GM18519 (cell line): ENCODE measurements around the gene GNG13.

ENCODE experiments used
- ATAC-seq: cut with Tn5 transposase; IDR thresholded peaks from one replicate; pipeline ENCODE4 v1.9.1; 2021; ENCODE audit warnings: mild to moderate bottlenecking, moderate library complexity; ENCODE audit not compliant: unreplicated experiment, low FRiP score

GNG13 gene

DNA sequence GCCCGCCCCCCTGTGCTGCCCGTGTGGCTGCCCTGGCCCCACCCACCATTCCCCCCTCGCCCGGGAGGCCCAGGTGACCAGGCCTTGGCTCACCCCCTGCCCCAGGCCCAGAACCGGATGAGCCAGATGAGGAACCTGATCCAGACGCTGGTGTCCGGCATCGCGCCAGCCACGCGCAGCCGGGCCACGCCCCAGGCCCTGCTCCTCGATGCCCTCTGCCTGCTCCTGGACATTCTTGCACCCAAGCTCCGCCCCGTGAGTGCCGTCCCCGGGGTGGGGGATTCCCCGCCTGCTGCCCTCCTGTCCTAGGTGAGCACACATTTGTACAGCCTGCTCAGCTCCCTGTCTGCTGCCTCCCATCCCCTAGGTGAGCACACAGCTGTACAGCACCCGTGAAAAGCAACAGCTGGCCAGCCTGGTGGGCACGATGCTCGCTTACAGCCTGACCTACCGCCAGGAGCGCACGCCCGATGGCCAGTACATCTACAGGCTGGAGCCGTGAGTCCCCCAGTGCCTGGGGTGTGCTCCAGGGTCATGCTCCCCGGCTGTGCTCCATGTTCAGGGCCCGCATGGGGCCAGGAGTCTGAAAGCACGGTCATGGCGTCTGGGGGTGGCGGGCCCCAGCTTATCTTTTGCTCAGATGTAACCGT is 4.8 kb downstream of the GNG13 start:
- no peak for ATAC-seq

DNA sequence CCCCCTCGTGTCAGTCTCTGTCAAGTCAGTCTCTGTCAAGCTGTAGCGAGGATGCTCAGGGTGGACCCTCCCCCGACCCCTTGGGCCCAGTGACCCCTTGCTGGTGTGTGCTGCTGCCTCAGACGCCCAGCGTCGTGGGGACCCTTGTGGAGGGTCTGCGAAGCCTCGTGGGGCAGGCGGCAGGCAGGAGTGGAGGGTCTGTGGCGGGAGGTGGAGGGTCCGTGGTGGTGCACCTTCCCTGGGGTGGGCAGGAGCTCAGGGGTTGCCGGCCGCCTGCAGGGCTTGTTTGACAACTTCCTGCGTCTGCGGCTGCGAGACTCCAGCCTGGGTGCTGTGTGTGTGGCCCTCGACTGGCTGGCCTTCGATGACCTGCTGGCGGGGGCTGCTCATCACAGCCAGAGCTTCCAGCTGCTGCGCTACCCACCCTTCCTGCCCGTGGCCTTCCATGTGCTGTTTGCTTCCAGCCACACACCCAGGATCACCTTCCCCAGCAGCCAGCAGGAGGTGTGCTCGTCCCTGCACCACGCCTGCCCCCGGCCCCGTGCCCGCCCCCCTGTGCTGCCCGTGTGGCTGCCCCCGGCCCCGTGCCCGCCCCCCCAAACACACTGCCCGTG is 5.6 kb downstream of the GNG13 start:
- no peak for ATAC-seq

DNA sequence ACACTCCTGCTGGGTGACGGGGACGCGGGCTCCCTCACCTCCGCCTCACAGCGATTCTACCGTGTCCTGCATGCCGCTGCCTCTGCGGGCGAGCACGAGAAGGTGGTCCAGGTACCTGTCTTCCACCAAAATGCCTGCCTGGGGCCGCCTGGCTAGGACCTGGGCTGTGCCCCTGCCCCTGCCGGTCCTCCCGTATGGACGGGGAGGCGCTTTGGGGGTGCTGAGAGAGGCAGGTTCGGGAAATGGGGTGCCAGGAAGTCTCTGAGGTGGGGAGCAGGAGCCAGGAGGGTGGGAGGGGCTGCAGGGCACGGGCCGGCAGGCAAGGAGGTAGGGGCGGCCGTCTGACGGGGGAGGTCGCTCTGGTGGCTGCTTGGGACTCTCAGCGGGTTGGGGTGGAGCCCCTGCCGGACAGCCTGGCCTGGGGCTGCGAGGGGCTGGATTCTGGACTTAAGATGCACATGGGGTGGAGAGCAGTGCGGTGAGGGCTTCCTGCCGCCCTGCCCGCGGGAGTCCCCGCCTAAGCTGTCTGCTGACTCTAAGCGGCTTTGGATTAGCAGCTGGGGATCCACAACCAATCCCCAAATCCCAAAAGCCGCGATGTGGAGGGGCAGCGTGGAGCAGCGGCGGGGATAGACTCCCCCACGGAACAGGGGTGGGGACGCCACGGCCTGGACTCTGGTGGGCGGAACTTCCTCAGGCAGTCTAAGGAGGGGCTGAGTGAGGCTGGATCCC is 6.3 kb downstream of the GNG13 start:
- ATAC-seq, result no peak

DNA sequence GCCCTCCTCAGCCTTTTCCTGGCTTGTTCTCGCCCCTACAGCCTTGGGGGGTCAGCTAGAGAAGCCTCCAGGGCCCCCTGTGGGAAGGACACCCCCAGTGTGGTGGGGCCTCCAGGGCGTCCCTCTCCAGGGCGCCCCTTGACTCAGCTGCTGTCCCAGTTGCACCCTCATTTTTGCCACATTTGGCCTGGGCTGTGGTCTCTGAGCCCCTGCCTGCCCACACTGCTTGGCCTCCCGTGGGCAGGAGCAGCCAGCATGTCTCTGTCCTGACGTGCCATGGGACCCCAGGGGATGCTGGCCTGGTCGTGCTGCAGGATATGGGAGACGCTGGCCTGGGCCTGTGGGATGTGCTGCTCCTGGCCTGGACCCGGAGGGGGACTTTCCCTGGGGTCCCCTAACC is 7.1 kb downstream of the GNG13 start:
- no peak for ATAC-seq

DNA sequence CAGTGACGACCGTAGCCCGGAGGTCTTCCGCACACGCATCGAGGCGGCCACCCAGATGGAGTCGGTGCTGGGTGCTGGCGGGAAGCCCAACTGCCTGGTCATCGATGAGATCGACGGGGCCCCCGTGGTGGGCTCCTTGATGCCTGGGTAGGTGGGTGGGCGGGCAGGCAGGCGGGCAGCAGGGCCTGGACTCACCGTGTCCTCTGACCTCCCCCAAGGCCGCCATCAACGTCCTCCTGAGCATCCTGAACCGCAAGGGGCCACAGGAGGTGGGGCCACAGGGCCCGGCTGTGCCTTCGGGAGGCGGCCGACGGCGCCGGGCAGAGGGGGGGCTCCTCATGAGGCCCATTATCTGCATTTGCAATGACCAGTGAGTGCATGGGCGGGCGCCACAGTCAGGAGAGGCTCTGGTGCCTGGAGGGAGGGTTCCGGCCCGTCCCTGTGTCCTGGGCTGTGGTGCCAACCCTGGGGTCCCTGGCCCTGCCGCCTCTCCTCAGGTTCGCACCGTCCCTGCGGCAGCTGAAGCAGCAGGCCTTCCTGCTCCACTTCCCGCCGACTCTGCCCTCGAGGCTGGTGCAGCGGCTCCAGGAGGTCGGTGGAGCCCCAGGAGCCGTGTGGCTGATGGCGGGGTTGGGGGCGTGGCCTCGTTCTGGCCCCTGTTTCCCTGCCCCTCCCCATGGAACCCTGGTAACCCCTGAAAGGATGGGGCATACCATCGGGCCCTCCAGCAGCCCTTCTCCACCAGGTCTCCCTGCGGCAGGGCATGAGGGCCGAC is 8.1 kb downstream of the GNG13 start:
- ATAC-seq, result no peak

DNA sequence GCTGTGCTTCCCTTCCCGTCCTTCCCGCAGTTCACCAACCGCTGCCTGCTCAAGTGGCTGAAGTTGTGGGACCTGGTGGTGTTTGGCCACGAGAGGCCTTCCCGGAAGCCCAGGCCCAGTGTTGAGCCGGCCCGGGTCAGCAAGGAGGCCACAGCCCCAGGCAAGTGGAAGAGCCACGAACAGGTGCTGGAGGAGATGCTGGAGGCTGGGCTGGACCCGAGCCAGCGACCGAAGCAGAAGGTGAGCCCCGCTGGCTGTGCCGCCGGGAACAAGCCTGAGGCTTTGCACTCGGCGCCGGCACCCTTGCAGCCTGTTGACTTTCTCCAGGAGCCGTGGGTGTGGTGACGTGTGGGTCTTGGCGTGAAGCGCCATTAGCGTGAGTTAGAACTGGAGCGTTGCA is 9.4 kb downstream of the GNG13 start:
- no peak for ATAC-seq

DNA sequence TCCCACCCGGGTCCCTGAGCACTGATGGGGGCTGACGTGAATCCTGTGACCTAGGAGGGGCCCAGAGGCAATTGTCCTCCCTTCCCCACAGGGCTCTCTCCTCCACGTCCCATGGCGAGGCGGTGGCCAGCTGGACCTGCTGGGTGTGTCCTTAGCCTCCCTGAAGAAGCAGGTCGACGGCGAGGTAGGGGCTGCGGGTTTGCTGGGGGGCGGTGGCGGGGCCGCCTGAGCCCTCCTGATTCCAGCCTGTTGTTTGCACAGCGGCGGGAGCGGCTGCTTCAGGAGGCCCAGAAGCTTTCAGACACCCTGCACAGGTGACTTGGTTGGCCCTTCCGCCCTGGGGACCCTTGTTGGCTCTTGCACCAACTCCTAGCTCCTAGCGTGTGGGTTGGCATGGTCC is 10.4 kb downstream of the GNG13 start:
- ATAC-seq, result no peak

DNA sequence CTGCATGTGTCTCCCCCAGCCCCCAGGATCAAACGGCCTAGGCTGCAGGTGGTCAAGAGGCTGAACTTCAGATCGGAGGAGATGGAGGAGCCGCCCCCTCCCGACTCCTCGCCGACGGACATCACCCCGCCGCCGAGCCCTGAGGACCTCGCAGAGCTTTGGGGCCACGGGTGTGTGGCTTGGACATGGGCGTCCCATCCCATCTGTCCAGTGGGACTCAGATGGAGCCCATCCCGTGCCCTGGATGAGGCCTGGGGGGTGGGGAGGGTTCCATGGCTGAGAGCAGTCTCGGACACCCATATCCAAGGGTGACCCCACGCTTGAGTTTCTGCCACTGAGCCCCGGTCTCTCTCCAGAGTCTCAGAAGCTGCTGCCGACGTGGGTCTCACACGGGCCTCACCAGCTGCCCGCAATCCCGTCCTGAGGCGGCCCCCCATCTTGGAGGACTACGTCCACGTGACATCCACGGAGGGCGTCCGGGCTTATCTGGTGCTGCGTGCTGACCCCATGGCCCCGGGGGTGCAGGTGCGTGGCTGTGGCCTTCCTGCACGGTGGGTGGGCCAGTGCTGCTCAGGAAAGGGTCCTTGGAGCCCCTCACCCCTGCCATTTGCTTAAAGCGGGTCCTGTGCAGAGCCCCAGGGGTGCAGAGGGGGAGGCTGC is 11.2 kb downstream of the GNG13 start:
- no peak for ATAC-seq

DNA sequence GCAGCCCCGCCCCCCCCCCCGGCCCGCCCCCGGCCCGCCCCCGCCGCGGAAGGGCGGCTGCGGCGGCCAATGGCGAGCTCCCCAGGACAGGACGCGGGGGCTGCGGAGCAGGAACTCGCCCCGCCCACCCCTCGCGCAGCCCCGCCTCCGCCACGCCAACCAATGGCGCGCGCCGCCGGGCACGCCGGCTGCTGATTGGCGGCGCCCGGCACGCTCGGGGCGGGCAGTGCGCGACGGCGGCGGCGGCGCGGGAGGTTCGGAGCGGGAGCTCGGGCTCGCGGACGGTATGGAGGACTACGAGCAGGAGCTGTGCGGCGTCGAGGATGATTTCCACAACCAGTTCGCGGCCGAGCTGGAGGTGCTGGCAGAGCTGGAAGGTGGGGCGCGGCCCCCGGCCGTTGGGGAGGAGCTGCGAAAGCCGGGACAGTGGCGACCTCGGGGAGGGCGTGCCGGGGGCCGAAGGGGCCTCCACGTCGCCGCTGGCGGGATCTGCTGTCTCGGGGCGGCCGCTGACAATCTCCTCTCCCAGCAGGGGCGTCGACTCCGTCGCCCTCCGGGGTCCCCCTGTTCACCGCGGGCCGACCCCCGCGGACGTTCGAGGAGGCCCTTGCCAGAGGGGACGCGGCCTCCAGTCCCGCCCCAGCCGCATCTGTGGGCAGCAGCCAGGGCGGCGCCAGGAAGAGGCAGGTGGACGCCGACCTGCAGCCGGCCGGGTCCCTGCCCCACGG is 12.0 kb downstream of the GNG13 start, which contains the start of gene CHTF18:
CHTF18 (plus strand) TSS at position 222 of the 728 bp plus-strand sequence; CDS start at position 287, 65 bp downstream.
- ATAC-seq, result peak; percentile 52

DNA sequence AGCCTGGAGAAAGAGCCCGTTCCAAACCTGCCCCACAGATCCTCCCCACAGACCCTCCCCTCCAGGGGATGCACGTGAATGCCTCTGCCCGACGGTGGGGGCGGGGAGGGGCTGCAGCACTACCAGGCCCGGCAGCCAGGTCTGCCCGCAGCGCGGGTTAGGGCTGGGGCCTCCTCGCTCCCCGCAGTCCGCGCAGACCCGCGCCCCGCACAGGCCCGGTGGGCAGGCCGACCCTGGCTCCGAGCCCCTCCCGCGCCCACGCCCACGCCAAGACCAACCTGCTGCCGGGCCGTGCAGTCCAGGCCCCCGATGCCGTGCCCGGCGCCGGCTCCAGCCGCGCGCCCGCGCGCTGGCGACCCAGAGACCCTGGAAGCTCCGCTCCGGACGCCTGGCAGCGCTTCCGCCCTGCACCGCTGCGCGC is 12.5 kb downstream of the GNG13 start, which contains the start of gene RPUSD1:
RPUSD1 (minus strand) TSS at position 404 of the 421 bp plus-strand sequence. CDS start 644 bp downstream, outside the sequence.
- no peak for ATAC-seq

DNA sequence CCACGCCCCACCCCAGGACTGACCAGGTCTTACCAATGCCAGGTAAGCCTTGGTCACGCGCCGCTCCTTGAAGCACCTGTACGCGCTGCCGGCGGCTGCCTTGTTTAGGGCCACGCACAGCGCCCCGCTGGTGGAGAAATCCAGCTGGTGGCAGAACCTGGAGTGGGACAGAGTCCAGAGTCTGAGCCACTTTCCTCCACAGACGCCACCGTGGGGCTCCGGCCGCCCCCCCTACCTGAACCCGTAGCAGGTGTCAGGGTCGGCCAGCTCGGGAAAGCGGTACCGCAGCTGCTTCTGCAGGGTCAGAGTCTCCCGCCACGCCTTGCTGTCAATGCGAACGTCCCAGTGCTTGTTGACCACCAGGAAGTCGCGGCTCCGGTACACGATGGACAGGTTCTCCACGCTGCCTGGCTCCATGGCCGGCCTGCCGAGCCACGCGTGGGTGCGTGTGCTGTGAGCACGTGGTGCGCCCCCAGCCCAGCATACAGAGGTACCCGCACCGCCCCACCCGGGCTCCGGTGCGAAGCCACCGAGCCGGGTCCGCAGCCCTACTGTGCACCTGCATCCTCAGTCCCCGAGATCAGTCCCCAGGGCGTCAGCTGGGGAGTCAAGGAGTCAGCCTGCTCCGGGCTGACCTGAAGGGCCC is 13.1 kb downstream of the GNG13 start:
- peak; percentile 4 for ATAC-seq

DNA sequence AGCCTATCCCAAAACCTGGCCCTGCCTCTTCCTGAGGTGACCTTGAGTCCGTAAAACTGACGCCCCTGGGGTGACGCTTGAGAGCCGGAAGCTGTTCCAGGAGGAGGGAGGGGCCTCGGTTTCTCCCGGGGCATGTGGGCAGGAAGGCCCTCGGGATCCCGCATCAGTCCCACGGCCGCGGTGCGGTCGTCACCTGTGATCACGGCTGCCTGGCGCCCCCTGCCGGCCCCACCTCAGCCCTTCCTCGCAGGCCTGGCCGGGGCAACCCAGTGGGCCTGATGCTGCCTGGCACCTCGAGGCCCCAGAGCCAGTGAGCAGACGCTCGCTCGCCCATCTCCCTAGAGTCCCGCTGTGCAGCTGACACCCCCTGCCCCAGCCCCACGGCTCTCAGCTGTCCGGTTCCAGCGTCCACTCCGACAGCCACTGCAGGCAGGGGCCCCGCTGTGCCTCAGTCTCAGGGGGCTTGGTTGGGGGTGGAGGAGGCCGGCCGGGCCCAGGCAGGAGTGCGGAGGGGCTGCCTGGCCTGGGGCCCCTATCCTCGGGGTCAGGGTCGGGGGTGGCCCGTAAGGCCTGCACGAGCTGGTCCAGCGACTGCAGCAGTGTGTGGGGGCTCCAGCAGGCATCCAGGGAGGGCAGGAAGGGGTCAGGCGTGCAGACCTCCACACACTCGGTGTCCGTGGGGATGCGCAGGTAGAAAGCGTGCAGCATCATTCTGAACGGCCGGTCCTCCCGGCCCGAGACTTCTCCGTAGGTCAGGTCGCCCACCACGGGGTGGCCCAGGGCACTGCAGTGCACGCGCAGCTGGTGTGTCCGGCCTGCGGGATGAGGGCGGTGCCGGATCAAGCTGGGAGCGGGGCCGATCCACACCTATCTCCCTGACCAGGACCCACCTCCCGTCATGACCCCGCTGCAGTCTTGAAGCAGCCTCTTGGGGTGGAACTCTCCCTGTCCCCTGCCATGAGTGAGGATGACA is 14.7 kb downstream of the GNG13 start:
- ATAC-seq, result no peak

DNA sequence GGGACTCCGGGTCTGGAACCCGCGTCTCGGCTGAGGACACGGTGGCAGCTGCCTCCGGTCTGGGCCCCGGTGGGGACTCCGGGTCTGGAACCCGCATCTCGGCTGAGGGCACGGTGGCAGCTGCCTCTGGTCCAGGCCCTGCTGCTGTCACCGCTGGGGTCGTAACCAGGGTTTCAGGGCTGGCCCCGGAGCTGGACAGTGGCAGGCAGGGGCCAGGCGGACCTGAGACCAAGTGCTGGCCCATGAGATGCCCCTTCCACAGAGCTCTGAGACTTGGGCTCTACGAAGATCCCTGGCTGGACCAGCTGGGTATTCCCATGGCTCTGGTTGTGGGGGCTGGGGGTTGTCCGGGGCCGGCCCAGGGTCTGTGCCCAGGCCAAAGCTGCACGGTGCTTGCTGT is 16.1 kb downstream of the GNG13 start:
- no peak for ATAC-seq

DNA sequence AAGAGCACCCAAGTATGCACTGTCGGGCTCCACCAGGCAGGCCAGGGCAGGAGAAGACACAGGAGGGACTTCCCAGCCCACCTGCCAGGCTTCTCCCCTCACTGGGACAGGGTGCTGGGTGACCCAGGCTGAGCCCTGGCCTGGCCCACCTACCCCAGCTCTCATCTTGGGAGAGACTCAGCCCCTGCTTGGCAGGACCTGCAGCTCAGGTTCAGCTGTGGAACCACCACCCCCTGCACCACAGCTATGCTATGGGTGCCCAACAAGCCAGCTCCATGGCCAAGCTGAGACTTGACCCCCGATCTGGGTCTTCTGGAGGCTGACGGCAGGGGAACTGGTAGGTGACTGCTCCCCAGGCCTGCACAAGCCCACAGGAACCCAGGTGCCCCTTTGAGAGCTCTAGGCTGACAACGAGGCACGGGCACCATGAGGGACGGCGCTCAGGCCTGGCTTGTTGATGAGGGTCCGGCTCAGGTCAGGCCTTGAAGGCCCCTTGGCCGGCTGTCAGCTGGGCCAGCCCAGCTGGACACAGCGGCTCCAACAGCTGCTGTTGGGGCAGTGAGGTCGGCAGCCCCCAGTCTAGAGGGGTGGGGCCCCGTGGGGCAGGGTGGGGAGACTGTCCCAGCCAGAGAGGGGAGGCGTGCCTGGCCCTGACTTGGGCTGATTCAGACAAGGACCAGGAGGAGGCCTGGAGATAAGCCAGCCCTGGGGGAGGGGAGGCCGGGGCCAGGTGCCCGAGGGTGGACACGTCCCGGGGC is 17.0 kb downstream of the GNG13 start:
- ATAC-seq, result no peak

DNA sequence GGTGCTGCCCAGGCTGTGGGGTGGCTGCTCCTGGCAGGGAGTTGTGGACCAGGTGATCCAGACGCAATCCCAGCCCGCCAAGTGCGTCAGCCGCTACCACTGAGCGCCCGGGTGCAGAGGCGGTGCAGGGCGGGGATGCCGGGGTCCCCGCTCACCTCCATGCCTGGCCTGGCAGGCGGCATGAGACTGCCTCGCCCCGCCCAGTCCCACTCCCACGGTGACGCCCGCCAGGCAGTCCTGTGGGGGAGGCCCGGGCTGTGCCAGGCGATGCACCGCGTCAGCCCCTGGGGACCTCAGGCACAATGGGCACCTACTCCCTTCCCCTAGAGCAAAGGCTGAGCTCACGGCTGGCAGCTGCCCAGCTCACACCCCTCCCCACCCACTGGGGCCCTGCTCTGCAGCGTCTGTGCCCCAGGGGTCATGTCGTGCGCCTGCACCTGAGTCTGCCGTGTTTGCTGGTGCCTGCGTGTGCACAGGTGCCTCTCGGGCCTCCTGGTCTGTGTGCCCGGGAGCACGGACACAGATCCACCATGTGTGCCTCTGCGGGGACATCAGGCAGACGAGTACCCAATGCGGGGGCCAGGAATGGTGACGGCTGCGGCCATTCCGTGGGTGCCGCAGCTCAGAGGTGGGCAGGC is 17.6 kb downstream of the GNG13 start:
- no peak for ATAC-seq

DNA sequence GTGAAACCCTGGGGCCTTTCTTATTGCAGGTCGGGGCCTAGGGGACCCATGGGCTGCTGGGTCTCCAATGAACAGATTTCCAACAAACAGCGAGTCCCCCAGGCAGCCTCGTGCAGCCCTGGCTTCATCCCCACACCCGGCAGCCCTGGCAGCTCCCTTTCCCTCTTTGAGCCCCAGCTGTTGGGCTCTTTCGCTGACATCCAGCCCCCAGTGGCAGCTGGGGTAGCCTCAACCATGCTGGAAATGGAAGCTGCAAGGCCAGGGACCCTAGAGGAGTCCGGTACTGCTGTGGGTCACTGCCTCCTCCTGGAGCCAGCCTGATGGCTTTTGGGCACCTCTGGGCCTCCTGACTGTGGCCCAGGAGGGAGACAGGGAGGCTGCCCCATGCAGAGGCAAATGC is 18.3 kb downstream of the GNG13 start:
- ATAC-seq, result no peak
